ENCODE measurements around the gene OSCP1.

GRCh38 chr1:36469163-36469562 lies 18.9 kb upstream of the OSCP1 start:
- TF ChIP-seq CTCF (IDR thresholded peaks at IDR 0.05; ENCODE audit: low read length) (no peak), EZH2 (IDR thresholded peaks at IDR 0.05; ENCODE audit: borderline replicate concordance, low read length) (no peak)
